Nephron (organoid): ENCODE measurements around the gene INHBA.
A peak's percentile ranks its signal among the peaks of the same experiment; 100 is the strongest.

ENCODE experiments used
- H3K27ac Mint-ChIP-seq, 3 experiments: 2 replicates each; pipeline ENCODE4 v1.8.0; 2020; ENCODE audit warnings: mixed read lengths in 3 of 3, mild to moderate bottlenecking in 2 of 3, moderate library complexity in 1 of 3
- H3K27me3 Mint-ChIP-seq: 2 replicates; pipeline ENCODE4 v1.8.0; 2021; ENCODE audit warnings: low read depth, mild to moderate bottlenecking, moderate library complexity, mixed read lengths
- H3K36me3 Mint-ChIP-seq: 2 replicates; pipeline ENCODE4 v1.8.0; 2020; ENCODE audit warnings: low read depth, mixed read lengths
- H3K4me1 Mint-ChIP-seq: 2 replicates; pipeline ENCODE4 v1.8.0; 2020; ENCODE audit warnings: mixed read lengths
- H3K4me3 Mint-ChIP-seq, 3 experiments: 2 replicates each; pipeline ENCODE4 v1.8.0; 2020; ENCODE audit warnings: mild to moderate bottlenecking in 3 of 3, mixed read lengths in 3 of 3, moderate library complexity in 2 of 3
- H3K9me3 Mint-ChIP-seq: 2 replicates; pipeline ENCODE4 v1.8.0; 2020; ENCODE audit warnings: mixed read lengths
- CTCF ChIP-seq, 3 experiments: fragments of 200-600 bp; sonication (generic); IDR thresholded peaks; one replicate each; pipeline ENCODE4 v1.5.0; 2021; ENCODE audit warnings: antibody characterized with exemption in 3 of 3; ENCODE audit not compliant: unreplicated experiment in 3 of 3

The INHBA gene

GRCh38 chr7:41732436-41732785 is 29.5 kb upstream of the INHBA start:
- Mint-ChIP-seq H3K4me3 (no peak overlapping the region), H3K27ac (no peak overlapping the region), H3K36me3 (no peaks in the 10 kb centered on the region), H3K9me3 (no peaks in the 10 kb centered on the region), H3K27me3 (no peaks in the 10 kb centered on the region), H3K4me1 (peaks cover 13% of the 10 kb centered on the region)
- TF ChIP-seq CTCF (IDR thresholded peaks at IDR 0.05; ENCODE audit: unreplicated experiment in 3 of 3), result no peak

DNA sequence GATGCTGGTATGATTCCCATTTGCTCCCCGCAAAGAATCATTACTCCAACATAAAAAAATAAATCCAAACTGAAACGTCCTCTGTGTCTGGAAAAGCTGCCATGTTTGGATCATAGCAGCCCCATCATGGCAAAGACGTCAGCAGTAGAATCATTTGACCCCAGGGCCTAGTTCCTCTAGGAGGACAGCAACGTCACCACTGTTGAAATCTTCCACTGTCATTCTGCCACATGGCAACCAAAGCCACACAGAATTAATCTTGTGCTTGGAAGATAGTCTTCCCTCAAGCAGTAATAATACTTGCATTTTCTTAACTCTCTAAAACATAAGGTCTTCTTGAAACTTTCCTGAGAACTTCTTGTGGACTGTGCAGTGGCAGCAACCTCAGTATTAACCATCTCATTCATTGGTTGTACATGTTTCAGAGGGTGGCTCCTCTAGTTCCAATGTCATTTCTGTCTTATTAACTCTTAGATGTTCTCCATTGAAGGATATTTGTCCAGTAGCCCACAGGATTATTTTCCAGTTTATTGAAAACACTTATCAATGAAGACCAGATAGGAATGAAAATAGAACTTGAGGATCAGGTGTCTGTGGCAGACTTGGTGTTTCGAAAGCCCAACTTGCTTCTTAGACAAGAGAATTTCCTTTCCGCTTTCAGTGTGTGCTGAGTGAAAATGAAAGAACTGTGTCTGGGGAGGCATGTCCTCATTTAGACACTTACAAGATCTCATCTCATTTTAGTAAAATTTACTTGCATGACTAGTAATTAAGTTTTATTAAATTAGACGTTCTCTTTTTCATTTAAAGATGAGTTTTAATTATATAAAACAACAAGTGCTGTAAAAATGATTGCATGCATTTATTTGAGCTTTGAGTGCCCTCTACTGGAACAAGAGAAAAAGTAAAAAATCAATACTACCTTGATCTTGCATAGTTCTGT is 28.9 kb upstream of the INHBA start:
- H3K36me3 Mint-ChIP-seq, result no peaks in the 10 kb centered on the region
- peaks cover under 1% of the 10 kb centered on the region for H3K27me3 Mint-ChIP-seq
- H3K27ac Mint-ChIP-seq, result no peak overlapping the region
- H3K4me1 Mint-ChIP-seq, result peaks cover 13% of the 10 kb centered on the region
- peak; percentile 50 to 73 (median 56) for TF ChIP-seq CTCF (IDR thresholded peaks at IDR 0.05; ENCODE audit: unreplicated experiment in 3 of 3)
- H3K9me3 Mint-ChIP-seq, result no peaks in the 10 kb centered on the region
- no peak overlapping the region for H3K4me3 Mint-ChIP-seq

DNA sequence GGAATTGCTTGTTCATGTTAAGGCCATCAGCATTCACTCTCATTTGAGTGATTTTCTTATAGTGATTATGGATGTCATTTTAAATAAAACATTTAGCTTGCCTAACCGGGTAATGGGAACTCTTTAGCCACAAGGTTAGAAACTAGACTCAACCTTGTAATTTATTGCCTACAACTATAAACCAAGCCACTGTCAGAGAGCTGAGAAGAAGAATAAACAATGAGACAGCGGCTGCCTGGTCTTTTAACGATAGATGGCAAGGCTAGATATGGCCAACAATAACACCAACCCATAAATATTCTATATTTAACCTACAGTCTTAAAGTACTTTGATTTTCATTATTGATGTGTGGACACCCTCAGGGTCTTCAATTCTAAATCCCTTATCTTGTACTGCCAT is 27.8 kb upstream of the INHBA start:
- H3K36me3 Mint-ChIP-seq, result no peaks in the 10 kb centered on the region
- H3K9me3 Mint-ChIP-seq, result no peaks in the 10 kb centered on the region
- H3K27me3 Mint-ChIP-seq, result peaks cover 4% of the 10 kb centered on the region
- H3K4me3 Mint-ChIP-seq, result no peak overlapping the region
- TF ChIP-seq CTCF (IDR thresholded peaks at IDR 0.05; ENCODE audit: unreplicated experiment in 3 of 3), result no peak
- H3K27ac Mint-ChIP-seq, result peak overlapping the region in 1 of 3 experiments; percentile 21
- H3K4me1 Mint-ChIP-seq, result peaks cover 13% of the 10 kb centered on the region

GRCh38 chr7:41730161-41730560 is 27.3 kb upstream of the INHBA start:
- Mint-ChIP-seq H3K27ac (no peak overlapping the region), H3K36me3 (no peaks in the 10 kb centered on the region), H3K9me3 (no peaks in the 10 kb centered on the region), H3K27me3 (peaks cover 4% of the 10 kb centered on the region), H3K4me1 (peaks cover 13% of the 10 kb centered on the region), H3K4me3 (no peak overlapping the region)
- no peak for TF ChIP-seq CTCF (IDR thresholded peaks at IDR 0.05; ENCODE audit: unreplicated experiment in 3 of 3)

DNA sequence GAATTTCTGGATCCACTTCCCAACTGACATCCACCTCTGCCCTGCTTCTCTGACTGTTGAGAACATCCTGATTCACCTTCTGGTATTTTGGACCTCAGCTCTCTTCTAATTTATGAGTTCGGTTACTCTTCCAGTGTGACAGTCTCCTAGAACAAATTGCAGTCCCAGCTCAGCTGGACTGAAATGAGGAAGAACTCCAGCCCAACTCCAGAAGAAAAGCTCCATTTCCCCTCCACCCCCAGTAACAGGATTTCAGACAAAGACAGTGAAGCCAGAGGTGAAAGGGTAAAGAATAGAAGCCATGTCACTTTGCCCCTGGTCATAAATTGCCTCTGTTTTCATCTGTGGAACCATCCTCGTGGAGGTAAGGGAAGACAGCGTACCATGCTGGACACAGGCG is 26.2 kb upstream of the INHBA start:
- H3K4me3 Mint-ChIP-seq, result no peak overlapping the region
- H3K9me3 Mint-ChIP-seq, result no peaks in the 10 kb centered on the region
- no peak for TF ChIP-seq CTCF (IDR thresholded peaks at IDR 0.05; ENCODE audit: unreplicated experiment in 3 of 3)
- H3K27me3 Mint-ChIP-seq, result peaks cover 4% of the 10 kb centered on the region
- H3K36me3 Mint-ChIP-seq, result no peaks in the 10 kb centered on the region
- peaks cover 13% of the 10 kb centered on the region for H3K4me1 Mint-ChIP-seq
- H3K27ac Mint-ChIP-seq, result no peak overlapping the region

GRCh38 chr7:41725013-41725412 is 22.1 kb upstream of the INHBA start:
- TF ChIP-seq CTCF (IDR thresholded peaks at IDR 0.05; ENCODE audit: unreplicated experiment in 3 of 3), result no peak
- peaks cover 8% of the 10 kb centered on the region for H3K9me3 Mint-ChIP-seq
- H3K27me3 Mint-ChIP-seq, result peaks cover 4% of the 10 kb centered on the region
- H3K4me1 Mint-ChIP-seq, result no peaks in the 10 kb centered on the region
- H3K36me3 Mint-ChIP-seq, result no peaks in the 10 kb centered on the region
- H3K27ac Mint-ChIP-seq, result no peak overlapping the region
- H3K4me3 Mint-ChIP-seq, result no peak overlapping the region
